GM21367 (cell line): ENCODE measurements around the gene LUZP2.
"Not testable (repeated sequence)": the region's sequence is repeated elsewhere in the genome, so short reads cannot be mapped to it uniquely, and the experiment has no call there.

Source experiments
- ATAC-seq: cut with Tn5 transposase; IDR thresholded peaks from one replicate; pipeline ENCODE4 v1.9.1; 2021; ENCODE audit not compliant: unreplicated experiment

The LUZP2 gene

DNA sequence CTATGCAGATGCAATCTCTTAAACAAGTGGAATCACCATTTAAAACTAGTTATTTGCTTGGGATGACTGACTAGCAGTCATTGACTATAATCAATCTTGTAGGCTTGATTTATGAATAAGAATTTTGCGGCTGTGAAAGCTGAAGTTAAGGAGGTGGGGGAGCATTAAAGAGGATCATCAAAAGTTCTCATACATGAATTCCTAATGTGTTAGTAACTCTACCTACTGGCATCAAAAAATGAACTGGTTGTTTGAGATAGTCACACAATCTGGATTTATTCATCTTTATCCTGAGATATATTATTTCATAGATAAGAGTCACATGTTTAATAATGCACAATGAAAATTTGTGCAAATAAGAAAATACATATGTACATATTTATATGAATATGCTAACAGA is 393.6 kb downstream of the LUZP2 start:
- ATAC-seq = no peak

DNA sequence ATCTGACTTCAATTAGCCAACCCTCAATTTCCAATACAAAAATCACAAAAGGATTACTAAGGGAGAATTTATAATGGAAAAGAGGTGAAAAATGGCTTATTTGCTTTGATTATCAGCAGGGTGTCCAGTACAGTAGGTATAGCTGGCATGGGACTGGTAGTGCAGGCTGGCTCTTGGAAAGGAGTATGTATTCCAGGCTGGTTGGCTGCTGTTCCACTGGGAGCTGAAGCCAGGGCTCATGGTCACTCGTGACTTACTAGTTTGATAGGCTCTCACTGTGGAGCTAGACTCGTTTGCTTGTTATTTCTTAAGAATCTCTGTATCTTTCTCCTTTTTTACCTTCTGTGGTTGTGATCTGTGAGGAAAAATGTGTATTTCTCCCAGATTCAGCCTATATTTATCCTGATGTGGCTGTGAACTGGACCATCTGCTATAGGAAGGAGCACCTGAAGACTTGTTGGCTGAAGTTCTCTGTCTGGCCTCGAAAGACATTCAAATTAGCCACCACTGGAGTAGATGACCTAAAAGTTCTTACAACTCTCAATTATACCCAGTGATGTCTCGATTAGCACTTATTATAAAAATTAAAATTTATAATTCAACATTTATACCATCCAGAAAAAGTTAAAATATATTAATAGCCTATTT is 395.1 kb downstream of the LUZP2 start:
- ATAC-seq = not testable (repeated sequence)

DNA sequence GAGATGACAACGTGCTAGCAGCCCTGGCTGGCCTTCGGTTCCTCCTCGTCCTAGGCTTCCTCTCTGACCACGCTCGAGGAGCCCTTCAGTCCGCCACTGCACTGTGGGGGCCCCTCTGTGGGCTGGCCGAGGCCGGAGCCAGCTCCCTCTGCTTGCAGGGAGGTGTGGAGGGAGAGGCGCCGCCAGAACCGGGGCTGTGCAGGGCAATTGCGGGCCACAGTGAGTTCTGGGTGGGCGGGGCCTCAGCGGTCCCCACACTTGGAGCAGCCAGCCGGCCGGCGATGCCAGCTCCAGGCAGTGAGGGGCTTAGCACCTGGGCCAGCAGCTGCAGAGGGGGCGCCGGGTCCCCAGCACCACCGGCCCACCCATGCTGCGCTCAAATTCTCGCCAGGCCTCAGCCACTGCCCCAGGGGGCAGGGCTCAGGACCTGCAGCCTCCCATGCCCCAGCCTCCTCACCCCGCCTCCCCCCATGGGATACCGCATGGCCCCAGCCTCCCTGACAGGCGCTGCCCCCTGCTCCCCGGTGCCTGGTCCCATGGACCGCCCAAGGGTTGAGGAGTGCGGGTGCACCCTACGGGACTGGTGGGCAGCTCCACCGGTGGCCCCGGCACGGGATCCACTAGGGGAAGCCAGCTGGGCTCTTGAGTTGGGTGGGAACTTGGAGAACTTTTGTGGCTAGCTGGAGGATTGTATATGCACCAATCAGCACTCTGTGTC is 399.4 kb downstream of the LUZP2 start:
- no peak for ATAC-seq

DNA sequence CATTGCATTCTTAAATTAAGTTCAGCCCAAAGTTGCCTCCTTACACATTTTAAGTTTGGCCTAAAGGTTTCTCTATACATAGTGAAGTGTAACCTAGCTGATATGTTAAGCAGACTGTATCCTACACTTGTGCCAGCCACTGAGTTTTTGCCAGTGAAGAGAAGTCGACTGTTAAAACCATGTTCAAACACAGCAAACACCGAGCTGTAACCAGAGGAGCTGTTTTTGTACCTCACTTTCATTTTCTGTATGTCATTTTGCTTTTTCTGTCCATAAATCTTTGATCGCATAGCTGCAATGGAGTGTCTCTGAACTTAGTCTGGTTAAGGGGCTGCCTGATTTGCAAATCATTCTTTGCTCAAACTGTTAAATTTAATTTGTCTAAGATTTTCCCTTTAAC is 403.7 kb downstream of the LUZP2 start:
- ATAC-seq = no peak

DNA sequence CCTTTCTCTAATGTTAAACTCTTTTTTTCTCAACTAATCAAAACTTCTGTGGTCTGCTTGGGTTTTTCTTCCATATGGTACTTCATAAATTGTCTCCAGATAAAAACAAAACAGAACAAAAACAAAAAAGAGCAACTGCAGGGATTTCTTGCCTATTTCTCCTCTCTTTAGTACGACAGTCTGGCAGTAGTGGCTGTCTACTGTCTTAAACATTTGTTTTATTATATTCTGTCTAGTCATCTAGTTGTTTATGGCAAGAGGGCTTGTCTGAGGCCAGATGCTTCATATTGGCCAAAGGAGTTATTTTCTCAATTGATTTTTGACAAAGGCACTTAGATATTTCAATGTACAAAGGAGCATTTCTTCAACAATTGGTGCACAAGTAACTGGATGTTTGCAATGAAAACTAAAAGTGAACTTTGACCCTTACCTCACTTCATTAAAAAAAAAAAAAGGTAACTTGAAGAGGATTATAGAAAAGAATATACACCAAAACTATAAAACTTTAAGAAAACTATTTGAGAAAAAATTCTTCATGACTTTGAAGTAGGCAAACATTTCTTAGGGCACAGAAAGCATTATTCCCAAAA is 404.2 kb downstream of the LUZP2 start:
- no peak for ATAC-seq

DNA sequence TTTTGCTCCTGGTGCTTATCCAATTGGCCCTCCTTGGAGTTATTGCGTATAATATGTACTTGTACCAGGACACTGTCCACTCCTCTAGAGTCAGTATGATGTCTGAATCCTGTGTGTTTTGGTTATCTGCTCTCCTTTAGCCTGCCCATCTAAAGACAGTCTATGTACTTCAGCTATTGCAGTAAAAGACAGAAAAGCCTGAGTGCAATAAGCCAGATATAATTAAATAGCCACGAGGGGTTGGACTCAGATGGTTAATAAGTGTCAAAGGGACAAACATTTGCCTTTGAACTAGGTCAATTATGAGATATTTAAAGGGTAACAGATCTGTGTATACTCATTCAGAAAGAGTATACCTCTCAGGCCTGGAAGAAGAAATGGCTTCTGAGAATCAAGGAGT is 406.7 kb downstream of the LUZP2 start:
- no peak for ATAC-seq

DNA sequence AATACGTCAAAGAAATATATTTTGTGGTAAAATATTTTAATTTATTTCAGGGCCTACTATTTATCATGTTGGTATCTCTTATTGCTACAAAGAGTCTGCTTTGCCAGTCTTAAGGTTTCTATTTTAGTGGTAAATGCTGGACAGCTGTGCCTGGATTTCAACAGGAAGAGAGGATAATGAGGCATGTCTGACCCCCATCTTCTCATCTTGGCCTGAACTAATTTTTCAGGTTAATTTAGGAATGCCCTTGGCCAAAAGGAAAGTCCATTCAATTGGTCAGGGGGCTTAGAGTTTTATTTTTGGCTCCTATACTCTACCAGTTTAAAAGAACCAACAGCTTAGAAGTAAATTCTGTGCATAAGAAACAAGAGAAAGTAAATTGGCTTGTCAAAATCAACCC is 428.2 kb downstream of the LUZP2 start:
- no peak for ATAC-seq

DNA sequence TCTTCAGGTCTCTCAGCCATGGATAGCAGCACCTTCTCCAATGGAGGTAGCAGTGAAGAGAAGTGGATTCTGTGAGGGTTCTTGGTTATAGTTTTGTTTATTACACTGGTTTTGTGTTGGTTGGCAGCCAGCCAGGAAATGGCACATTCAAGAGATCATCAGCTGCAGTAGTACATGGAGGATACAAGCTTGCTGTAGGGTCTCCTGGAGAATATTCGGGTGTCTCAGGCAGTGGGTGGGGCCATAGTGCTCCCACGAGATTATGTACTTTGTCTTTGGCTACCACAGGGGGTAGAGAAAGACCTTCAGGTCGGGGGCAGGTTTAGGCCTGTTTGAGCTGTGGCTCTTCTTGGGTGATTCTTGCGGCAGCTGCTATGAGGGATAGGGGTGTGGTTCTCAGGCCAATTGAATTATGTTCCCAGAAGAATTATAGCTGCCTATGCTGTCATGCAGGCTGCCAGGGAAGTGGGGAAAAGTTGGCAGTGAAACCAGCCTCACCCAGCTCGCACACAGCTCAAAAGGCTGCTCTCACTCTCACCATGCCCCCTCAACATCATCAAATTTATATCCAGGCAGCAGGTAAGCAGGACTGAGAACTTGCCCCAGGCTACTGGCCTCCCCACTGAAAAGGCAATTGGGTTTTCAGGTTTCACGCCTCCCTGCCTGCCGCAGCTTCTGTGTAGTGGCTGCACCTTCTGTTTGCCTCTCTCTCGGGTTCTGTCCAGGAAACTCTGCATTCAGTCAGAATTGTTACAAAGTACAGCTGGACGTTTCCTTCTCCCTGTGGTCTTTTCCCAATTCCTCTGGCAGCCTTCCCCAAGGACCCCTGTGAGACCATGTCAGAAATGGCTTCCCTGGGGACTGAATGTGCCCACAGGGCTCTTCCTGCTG is 435.5 kb downstream of the LUZP2 start:
- ATAC-seq = no peak

DNA sequence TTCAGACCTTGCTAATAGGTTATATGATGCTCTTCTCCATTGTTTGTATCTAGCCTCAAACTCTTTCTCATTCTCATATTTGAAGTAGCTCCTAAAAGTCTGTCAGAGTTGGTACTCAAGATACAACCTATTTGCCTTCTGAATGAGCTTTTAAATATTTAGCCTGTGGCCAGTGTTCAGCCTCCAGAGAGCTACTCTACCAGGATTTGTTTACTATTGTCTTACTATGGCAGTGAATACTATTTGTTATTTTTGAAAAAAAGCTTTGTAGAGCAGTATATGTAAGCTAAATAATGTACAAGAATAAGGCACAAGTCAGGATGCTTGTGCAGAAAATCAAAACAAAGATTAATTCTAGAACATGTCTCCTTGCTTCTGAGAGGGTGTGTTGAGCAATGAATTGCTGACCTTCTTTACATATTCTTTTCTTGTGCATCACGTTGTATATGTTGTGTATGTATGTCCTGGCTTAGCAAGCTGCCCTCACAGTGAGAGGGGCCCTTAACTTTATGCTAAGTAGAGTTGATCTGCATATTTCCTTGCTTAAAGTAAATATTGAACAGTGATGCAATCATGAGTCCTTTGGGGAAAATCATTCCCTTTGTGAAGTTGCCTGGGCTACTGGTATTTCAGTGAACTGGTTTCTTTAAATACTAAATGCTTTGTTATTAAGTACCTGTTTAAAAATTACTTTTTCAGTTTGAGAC is 438.0 kb downstream of the LUZP2 start:
- ATAC-seq = no peak

DNA sequence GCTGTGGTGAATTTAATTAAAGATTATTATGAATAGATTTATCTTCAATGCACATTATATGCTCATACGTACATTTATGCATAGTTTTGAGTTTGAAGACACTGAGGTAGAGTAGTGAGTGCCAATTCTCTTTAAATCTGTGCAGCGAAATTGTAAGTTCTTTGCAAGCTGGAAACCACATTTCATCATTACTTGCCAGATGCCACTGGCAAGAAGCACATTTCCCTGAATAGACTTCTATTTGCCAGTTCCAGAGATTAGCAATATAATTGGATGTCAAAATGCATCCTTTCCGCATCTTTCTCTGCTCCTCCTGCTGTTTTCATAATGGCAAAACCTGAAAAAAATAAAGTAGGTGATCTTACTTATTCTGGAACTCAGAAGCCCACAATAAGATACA is 448.0 kb downstream of the LUZP2 start:
- no peak for ATAC-seq

DNA sequence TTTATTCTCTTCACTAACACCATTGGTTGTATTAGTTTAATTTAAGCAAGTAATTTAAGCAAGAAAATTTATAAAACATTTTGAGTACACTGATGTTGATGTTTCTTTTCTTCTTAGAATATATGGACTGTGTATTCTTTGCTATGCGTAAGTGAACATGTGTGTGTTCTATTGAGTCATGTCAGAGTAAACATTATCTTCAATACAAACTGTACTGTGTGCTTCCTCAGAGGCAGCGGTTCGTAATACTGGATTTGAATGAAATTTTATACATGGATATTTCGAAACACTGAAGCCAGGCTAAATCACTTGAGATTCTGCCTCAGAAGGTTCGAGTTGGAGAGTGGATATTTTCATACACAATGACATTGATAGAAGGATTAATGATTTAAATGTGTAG is 452.6 kb downstream of the LUZP2 start:
- ATAC-seq = no peak

DNA sequence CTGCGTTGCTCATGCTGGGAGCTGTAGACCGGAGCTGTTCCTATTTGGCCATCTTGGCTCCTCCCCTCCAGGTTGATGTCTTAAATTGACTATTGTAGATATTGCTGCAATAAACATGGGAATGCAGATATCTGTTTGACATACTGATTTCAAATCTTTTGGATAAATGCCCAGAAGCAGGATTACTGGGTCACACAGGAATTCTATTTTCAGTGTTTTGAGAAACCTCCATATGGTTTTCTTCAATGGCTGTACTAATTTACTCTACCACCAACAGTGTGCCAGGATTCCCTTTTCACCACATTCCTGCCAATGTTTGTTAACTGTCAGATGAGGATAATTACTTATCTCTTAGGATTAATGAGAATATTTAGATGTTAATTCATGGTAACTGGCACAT is 467.0 kb downstream of the LUZP2 start:
- ATAC-seq = no peak

DNA sequence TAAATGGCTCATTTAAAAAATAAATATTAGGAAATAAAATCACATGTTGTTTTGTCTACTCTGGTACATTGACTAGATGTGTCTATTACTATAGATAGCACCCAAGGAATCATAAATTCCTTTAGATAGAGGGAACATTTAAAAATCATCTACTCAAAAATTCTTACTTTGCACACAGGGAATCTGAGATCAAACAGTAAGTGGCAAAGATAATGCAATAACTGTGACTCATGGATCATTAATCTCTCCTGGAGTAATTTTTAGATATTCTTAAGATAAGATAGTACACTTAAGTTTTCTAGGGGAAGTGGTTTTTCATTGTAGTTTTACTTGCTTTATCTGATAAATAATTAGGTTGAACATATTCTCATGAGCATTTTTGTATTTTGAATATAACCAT is 468.9 kb downstream of the LUZP2 start:
- ATAC-seq = no peak

DNA sequence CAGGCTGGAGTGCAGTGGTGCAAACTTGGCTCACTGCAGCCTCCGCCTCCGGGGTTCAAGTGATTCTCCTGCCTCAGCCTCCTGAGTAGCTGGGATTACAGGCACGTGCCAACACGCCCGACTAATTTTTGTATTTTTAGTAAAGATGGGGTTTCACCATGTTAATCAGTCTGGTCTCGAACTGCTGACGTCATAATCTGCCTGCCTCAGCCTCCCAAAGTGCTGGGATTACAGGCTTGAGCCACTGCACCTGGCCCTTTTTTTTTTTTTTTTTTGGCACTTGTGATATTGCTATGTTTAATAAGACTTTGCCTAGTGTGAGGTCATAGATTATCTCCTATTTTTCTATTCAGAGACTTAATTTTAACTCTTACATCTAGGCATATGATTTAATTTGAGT is 497.1 kb downstream of the LUZP2 start:
- not testable (repeated sequence) for ATAC-seq

DNA sequence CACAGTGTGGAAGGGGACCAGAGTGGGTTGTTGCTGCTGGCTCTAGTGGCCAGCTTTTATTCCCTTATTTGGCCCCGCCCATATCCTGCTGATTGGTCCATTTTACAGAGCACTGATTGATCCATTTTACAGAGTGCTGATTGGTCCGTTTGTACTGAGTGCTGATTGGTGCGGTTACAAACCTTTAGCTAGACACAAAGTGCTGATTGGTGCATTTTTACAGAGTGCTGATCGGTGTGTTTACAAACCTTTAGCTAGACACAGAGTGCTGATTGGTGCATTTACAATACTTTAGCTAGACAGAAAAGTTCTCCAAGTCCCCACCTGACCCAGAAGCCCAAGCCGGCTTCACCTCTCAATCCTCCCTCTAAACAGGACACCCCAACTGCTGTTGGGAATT is 503.1 kb downstream of the LUZP2 start:
- not testable (repeated sequence) for ATAC-seq

DNA sequence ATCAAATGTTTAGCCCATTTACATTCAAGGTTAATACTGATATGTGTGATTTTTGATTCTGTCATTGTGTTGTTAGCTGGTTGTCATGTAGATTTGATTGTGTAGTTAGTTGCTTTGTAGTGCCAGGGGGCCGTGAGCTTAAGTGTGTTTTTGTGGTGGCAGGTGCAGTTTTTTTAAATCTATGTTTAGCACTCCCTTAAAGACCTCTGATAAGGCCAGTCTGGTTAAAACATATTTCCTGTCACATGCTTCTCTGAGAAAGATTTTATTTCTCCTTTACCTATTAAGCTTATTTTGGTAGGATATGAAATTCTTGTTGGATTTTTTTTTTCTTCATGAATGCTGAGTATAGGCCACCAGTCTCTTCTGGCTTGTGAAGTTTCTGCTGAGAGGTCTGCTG is 540.6 kb downstream of the LUZP2 start:
- no peak for ATAC-seq

DNA sequence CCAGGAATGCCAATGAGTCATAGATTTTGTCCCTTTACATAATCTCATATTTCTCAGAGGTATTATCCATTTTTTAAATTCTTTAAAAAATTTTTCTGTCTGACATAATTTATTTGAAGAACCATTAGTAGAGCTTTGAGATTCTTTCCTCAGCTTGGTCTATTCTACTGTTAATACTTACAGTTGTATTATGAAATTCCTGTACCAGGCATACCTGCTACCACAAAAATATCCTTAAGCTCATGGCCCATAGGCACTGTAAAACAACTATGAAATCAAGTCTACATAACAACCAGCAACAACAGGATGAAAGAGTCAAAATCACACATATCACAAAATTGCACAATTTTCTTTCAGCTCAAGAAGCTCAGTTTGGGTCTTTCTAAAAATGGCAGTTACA is 541.3 kb downstream of the LUZP2 start:
- ATAC-seq = no peak

DNA sequence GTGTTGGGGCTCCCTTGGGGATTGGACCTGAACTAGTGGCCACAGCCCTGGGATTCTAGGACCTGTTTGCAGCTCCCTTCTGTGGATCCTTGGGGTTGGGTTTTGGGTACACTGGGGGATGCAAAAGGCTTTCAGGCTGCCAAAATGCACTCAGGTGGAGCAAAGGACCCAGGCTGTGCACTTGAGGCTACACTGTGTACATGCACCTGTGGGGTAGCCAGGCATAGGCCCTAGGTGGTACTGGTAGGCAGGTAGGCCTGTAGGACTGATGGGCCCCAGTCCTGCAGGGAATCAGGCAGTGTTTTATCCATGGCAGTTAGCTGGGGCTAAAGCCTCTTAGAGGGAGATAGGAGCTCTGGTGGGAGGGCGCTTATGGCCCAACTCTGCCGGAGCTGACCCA is 542.3 kb downstream of the LUZP2 start:
- ATAC-seq = no peak

DNA sequence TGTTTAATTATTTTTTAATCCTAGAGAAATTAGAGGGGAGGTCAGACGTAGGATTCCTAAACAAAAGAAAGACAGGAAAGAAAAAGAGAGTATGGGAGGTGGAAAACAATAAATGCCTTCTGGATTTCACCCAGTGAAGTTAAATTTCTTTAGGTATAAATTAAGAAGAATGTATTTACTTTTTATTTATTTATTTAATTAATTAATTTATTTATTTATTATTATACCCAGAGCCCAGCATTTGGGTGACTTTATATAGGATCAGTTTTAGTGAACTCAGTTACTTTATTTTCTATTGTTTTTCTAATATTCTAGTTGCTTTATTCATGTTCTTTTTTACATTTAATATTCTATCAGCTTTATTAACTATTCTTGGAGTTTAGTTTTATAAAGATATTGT is 551.8 kb downstream of the LUZP2 start:
- no peak for ATAC-seq

DNA sequence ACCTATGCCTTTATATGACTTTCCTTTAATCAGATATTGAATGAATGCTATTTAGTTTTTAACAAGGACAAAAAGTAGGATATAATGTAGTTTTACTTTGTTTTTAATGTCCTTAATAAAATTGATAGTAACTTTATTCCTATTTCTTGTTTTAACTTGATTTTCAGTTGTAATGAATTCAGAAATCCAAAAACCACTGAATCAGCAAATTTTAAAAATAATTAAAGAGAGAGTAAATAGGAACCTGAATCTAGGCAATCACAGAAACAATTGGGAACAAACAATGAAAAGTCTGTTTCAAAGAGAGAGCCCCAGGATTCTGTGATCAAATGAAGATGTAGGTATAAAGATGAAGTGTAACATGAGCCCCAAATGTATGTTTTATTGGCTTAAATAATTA is 556.0 kb downstream of the LUZP2 start:
- no peak for ATAC-seq

DNA sequence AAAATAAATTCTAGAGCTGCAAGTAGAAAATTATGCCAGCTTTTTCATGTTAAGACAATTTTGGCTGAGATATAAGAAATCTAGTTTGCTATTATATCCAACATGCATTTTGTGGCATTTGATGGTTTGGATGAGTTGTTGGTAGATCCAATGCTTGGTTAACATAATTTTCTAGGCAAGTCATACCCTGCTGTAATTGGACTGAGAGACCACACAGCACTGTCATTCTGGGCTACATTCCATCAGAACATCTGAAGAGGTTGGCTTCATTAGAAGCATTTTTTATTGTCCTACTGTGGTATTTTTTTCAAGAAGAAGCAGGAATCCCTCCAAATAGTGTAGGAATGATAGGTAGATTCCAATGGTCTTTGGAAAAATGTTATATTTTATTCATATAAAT is 561.0 kb downstream of the LUZP2 start:
- no peak for ATAC-seq
